ENCODE data around the gene SPAG9.

DNA sequence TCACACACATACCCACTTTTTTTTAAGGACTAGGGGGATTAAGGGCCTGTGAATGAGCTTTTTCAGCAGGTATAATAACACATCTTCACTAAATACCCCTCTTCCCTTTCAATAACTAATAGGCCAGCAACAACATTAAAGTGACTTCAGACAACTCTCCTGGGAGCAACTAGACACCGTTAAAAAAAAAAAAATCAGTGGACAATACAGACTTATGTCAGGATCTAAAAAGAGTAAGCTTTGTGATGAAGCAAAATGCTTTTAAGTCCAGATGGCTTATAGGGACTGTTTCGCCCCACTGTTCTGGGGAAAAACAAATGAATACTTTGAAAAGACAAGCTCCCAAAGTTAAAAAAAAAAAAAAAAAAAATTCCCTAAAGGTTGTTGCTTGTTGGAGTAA lies 29.0 kb downstream of the SPAG9 start:
- TF ChIP-seq, protein P1, sequence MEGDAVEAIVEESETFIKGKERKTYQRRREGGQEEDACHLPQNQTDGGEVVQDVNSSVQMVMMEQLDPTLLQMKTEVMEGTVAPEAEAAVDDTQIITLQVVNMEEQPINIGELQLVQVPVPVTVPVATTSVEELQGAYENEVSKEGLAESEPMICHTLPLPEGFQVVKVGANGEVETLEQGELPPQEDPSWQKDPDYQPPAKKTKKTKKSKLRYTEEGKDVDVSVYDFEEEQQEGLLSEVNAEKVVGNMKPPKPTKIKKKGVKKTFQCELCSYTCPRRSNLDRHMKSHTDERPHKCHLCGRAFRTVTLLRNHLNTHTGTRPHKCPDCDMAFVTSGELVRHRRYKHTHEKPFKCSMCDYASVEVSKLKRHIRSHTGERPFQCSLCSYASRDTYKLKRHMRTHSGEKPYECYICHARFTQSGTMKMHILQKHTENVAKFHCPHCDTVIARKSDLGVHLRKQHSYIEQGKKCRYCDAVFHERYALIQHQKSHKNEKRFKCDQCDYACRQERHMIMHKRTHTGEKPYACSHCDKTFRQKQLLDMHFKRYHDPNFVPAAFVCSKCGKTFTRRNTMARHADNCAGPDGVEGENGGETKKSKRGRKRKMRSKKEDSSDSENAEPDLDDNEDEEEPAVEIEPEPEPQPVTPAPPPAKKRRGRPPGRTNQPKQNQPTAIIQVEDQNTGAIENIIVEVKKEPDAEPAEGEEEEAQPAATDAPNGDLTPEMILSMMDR (IDR thresholded peaks at IDR 0.05; ENCODE audit: poor library complexity, severe bottlenecking), result no peak
- TF ChIP-seq RAD21 (conservative IDR thresholded peaks at IDR 0.05), result no peak
- TF ChIP-seq POLR2AphosphoS5 (IDR thresholded peaks at IDR 0.05), result no peak
- no peak for TF ChIP-seq TAF1 (IDR thresholded peaks at IDR 0.05; ENCODE audit: low read depth)

Measured in neural cell (in vitro differentiated cells).